HG03571 (cell line): ENCODE measurements around the gene DENND2D.

Experiments
- ATAC-seq: cut with Tn5 transposase; IDR thresholded peaks from one replicate; pipeline ENCODE4 v1.9.1; 2021; ENCODE audit not compliant: unreplicated experiment

Gene DENND2D

GRCh38 chr1:111139956-111140679 lies 60.3 kb downstream of the DENND2D start, which contains the start of the genes CEPT1 and DRAM2:
Gene CEPT1, plus strand, starts transcription at chr1:111140223. Its CDS starts 7,492 bp downstream, at chr1:111147715.
Gene DRAM2, minus strand, starts transcription at chr1:111140093. Its CDS starts 8,539 bp downstream, at chr1:111131554.
- peak; percentile 64 for ATAC-seq

GRCh38 chr1:111139324-111139955 lies 61.0 kb downstream of the DENND2D start:
- ATAC-seq: peak; percentile 17
